Measurements from ENCODE around the gene CEP131. TPM values are rescaled to one million over a fixed set of nuclear protein-coding genes. Genes with fewer than 3 reads are reported as not detected.

CEP131 gene
- total RNA-seq, 1 donor from 2014 or later = 6.1 TPM

GRCh38 chr17:81206657-81207056, 16.1 kb downstream of the CEP131 start:
- Histone ChIP-seq H3K4me1 (no peaks in the 10 kb centered on the region), H3K4me3 (no peak overlapping the region), H3K9me3 (no peaks in the 10 kb centered on the region), H3K36me3 (peaks cover 0 to 12% of the 10 kb centered on the region in 2 donors), H3K27ac (no peak overlapping the region), H3K27me3 (no peaks in the 10 kb centered on the region)
- intact Hi-C loops (cut with DNase I) = no loop called here
- TF ChIP-seq POLR2A (IDR thresholded peaks at IDR 0.05) = no peak
- TF ChIP-seq POLR2AphosphoS5 (IDR thresholded peaks at IDR 0.05; ENCODE audit: insufficient read depth in 1 of 2, low read depth in 1 of 2) = no peak
- no peak for TF ChIP-seq CTCF (IDR thresholded peaks at IDR 0.05)
- no peak for DNase-seq (ENCODE audit: extremely low spot score in 2 of 2)

- no peaks in the 10 kb centered on the region for H3K9me3 ChIP-seq
- intact Hi-C loops (cut with DNase I) = no loop called here
- no peaks in the 10 kb centered on the region for H3K4me1 ChIP-seq
- DNase-seq (ENCODE audit: extremely low spot score in 2 of 2) = no peak
- no peak for TF ChIP-seq CTCF (IDR thresholded peaks at IDR 0.05)
- TF ChIP-seq POLR2A (IDR thresholded peaks at IDR 0.05) = no peak
- no peak for TF ChIP-seq POLR2AphosphoS5 (IDR thresholded peaks at IDR 0.05; ENCODE audit: insufficient read depth in 1 of 2, low read depth in 1 of 2)
- no peak overlapping the region for H3K4me3 ChIP-seq
- H3K27ac ChIP-seq = no peak overlapping the region
- H3K27me3 ChIP-seq = no peaks in the 10 kb centered on the region
- peaks cover 0 to 12% of the 10 kb centered on the region in 2 donors for H3K36me3 ChIP-seq
Observed at GRCh38 chr17:81206166-81206565, 16.6 kb downstream of the CEP131 start.

GRCh38 chr17:81204578-81204977, 18.2 kb downstream of the CEP131 start:
- no peak overlapping the region for H3K27ac ChIP-seq
- no peaks in the 10 kb centered on the region for H3K4me1 ChIP-seq
- no peaks in the 10 kb centered on the region for H3K9me3 ChIP-seq
- no peak for TF ChIP-seq CTCF (IDR thresholded peaks at IDR 0.05)
- TF ChIP-seq POLR2A (IDR thresholded peaks at IDR 0.05) = no peak
- TF ChIP-seq POLR2AphosphoS5 (IDR thresholded peaks at IDR 0.05; ENCODE audit: insufficient read depth in 1 of 2, low read depth in 1 of 2) = no peak
- DNase-seq (ENCODE audit: extremely low spot score in 2 of 2) = no peak
- H3K4me3 ChIP-seq = no peak overlapping the region
- H3K36me3 ChIP-seq = peaks cover 0 to 12% of the 10 kb centered on the region in 2 donors
- intact Hi-C loops (cut with DNase I) = no loop called here
- H3K27me3 ChIP-seq = no peaks in the 10 kb centered on the region

GRCh38 chr17:81203136-81203535, 19.6 kb downstream of the CEP131 start:
- peaks cover 0 to 13% of the 10 kb centered on the region in 2 donors for H3K36me3 ChIP-seq

More at GRCh38 chr17:81203136-81203535, 19.6 kb downstream of the CEP131 start:
- no peaks in the 10 kb centered on the region for H3K9me3 ChIP-seq
- TF ChIP-seq POLR2AphosphoS5 (IDR thresholded peaks at IDR 0.05; ENCODE audit: insufficient read depth in 1 of 2, low read depth in 1 of 2) (no peak), CTCF (IDR thresholded peaks at IDR 0.05) (no peak), POLR2A (IDR thresholded peaks at IDR 0.05) (no peak)
- intact Hi-C loops (cut with DNase I) = no loop called here
- DNase-seq (ENCODE audit: extremely low spot score in 2 of 2) = no peak
- no peaks in the 10 kb centered on the region for H3K27me3 ChIP-seq
- no peak overlapping the region for H3K4me3 ChIP-seq
- H3K4me1 ChIP-seq = no peaks in the 10 kb centered on the region
- H3K27ac ChIP-seq = no peak overlapping the region

All from vagina (tissue), 2 donors.